Measurements from ENCODE around the gene LOXL1. TPM values are rescaled to one million over a fixed set of nuclear protein-coding genes. Genes with fewer than 3 reads are reported as not detected.
A peak's percentile ranks its signal among the peaks of the same experiment; 100 is the strongest.
"Not testable (repeated sequence)": the region's sequence is repeated elsewhere in the genome, so short reads cannot be mapped to it uniquely, and the experiment has no call there.

The LOXL1 gene
- total and polyA plus RNA-seq, 3 experiments from 2014 or later = 1.3 to 3.1 (median 1.5) TPM

- peaks cover 4 to 19% (median 16%) of the 10 kb centered on the region in 3 donors for H3K4me1 Mint-ChIP-seq
- not testable (repeated sequence) for H3K36me3 Mint-ChIP-seq; H3K27me3 ChIP-seq (ENCODE audit: insufficient read depth, low read length, poor library complexity, severe bottlenecking); H3K36me3 ChIP-seq (ENCODE audit: insufficient read depth, low read length); H3K27ac ChIP-seq (ENCODE audit: low read depth, low read length); H3K9me3 ChIP-seq (ENCODE audit: low read length); DNase-seq; H3K4me3 ChIP-seq (ENCODE audit: low read length); H3K27ac Mint-ChIP-seq; H3K4me1 ChIP-seq (ENCODE audit: insufficient read depth, low read length); H3K4me3 Mint-ChIP-seq; H3K9me3 Mint-ChIP-seq
- POLR2A ChIA-PET = interaction anchor here (1.2 kb wide), 1 partner anchor 20 kb away, joined by 3 read pairs; the partner anchor contains the start of gene PML
- CTCF ChIA-PET = interaction anchor here (0.7 to 3.2 kb wide), 12 partner anchors 8 to 348 kb away, joined by 3 to 34 read pairs (median 4); partner anchors contain the start of genes PML and STOML1
- peaks cover 26 to 28% of the 10 kb centered on the region in 2 donors for H3K27me3 Mint-ChIP-seq
Observed at GRCh38 chr15:73973683-73974200, 47.5 kb downstream of the LOXL1 start.

GRCh38 chr15:73975440-73976125, 49.3 kb downstream of the LOXL1 start:
- H3K27ac ChIP-seq (ENCODE audit: low read depth, low read length); H3K9me3 ChIP-seq (ENCODE audit: low read length); H3K36me3 Mint-ChIP-seq; POLR2A ChIA-PET; H3K36me3 ChIP-seq (ENCODE audit: insufficient read depth, low read length); H3K4me3 ChIP-seq (ENCODE audit: low read length); H3K4me3 Mint-ChIP-seq; H3K9me3 Mint-ChIP-seq; H3K27me3 ChIP-seq (ENCODE audit: insufficient read depth, low read length, poor library complexity, severe bottlenecking); H3K4me1 ChIP-seq (ENCODE audit: insufficient read depth, low read length); H3K27ac Mint-ChIP-seq: not testable (repeated sequence)
- Mint-ChIP-seq H3K4me1 (peaks cover 4 to 19% (median 16%) of the 10 kb centered on the region in 3 donors), H3K27me3 (peaks cover 25 to 32% of the 10 kb centered on the region in 2 donors)
- peak in 1 of 5 donors; percentile 56 for DNase-seq
- CTCF ChIA-PET = interaction anchor here (0.7 to 2.4 kb wide), 7 partner anchors 10 to 1050 kb away, joined by 3 to 16 read pairs (median 5); no protein-coding TSS in a partner anchor

GRCh38 chr15:73978896-73979295, 52.6 kb downstream of the LOXL1 start:
- Histone ChIP-seq H3K36me3 (ENCODE audit: insufficient read depth, low read length) (no peaks in the 10 kb centered on the region), H3K27me3 (ENCODE audit: insufficient read depth, low read length, poor library complexity, severe bottlenecking) (no peaks in the 10 kb centered on the region), H3K4me1 (ENCODE audit: insufficient read depth, low read length) (no peaks in the 10 kb centered on the region), H3K4me3 (ENCODE audit: low read length) (no peak overlapping the region), H3K27ac (ENCODE audit: low read depth, low read length) (no peak overlapping the region), H3K9me3 (ENCODE audit: low read length) (no peaks in the 10 kb centered on the region)
- H3K4me1 Mint-ChIP-seq = peaks cover 8 to 21% (median 15%) of the 10 kb centered on the region in 3 donors
- no peak for DNase-seq
- H3K36me3 Mint-ChIP-seq = peaks cover 0 to 2% (median 1%) of the 10 kb centered on the region in 3 donors
- H3K27ac Mint-ChIP-seq = peak overlapping the region in 1 of 8 donors; percentile 0
- POLR2A ChIA-PET = no interaction called here
- CTCF ChIA-PET = interaction anchor here (1.3 kb wide), 1 partner anchor 10 kb away, joined by 4 read pairs; no protein-coding TSS in a partner anchor
- peaks cover 25 to 32% of the 10 kb centered on the region in 2 donors for H3K27me3 Mint-ChIP-seq
- H3K9me3 Mint-ChIP-seq = peaks cover 0 to 3% (median 0%) of the 10 kb centered on the region in 5 donors
- no peak overlapping the region for H3K4me3 Mint-ChIP-seq

GRCh38 chr15:73979636-73980035, 53.4 kb downstream of the LOXL1 start:
- Histone ChIP-seq H3K9me3 (ENCODE audit: low read length) (no peaks in the 10 kb centered on the region), H3K27me3 (ENCODE audit: insufficient read depth, low read length, poor library complexity, severe bottlenecking) (no peaks in the 10 kb centered on the region), H3K4me1 (ENCODE audit: insufficient read depth, low read length) (no peaks in the 10 kb centered on the region), H3K36me3 (ENCODE audit: insufficient read depth, low read length) (no peaks in the 10 kb centered on the region), H3K27ac (ENCODE audit: low read depth, low read length) (no peak overlapping the region), H3K4me3 (ENCODE audit: low read length) (no peak overlapping the region)
- H3K4me1 Mint-ChIP-seq = peaks cover 8 to 16% (median 10%) of the 10 kb centered on the region in 3 donors
- no peak overlapping the region for H3K4me3 Mint-ChIP-seq
- POLR2A ChIA-PET = no interaction called here
- CTCF ChIA-PET = no interaction called here
- no peak overlapping the region for H3K27ac Mint-ChIP-seq
- peaks cover 0 to 3% (median 0%) of the 10 kb centered on the region in 5 donors for H3K9me3 Mint-ChIP-seq
- DNase-seq = no peak
- peaks cover 0 to 8% (median 6%) of the 10 kb centered on the region in 3 donors for H3K36me3 Mint-ChIP-seq
- peaks cover 20 to 25% of the 10 kb centered on the region in 2 donors for H3K27me3 Mint-ChIP-seq

GRCh38 chr15:73981761-73982221, 55.5 kb downstream of the LOXL1 start:
- no peak overlapping the region for H3K4me3 Mint-ChIP-seq
- Histone ChIP-seq H3K27ac (ENCODE audit: low read depth, low read length) (no peak overlapping the region), H3K36me3 (ENCODE audit: insufficient read depth, low read length) (no peaks in the 10 kb centered on the region), H3K27me3 (ENCODE audit: insufficient read depth, low read length, poor library complexity, severe bottlenecking) (no peaks in the 10 kb centered on the region), H3K4me3 (ENCODE audit: low read length) (no peak overlapping the region), H3K9me3 (ENCODE audit: low read length) (no peaks in the 10 kb centered on the region), H3K4me1 (ENCODE audit: insufficient read depth, low read length) (no peaks in the 10 kb centered on the region)
- ChIA-PET CTCF (interaction anchor here (0.9 to 1.8 kb wide), 2 partner anchors 9 to 23 kb away, joined by 3 to 7 read pairs; no protein-coding TSS in a partner anchor), POLR2A (no interaction called here)
- peaks cover 2 to 7% of the 10 kb centered on the region in 2 donors for H3K27me3 Mint-ChIP-seq
- H3K4me1 Mint-ChIP-seq = peaks cover 6 to 8% (median 6%) of the 10 kb centered on the region in 3 donors
- H3K36me3 Mint-ChIP-seq = peaks cover 0 to 15% (median 7%) of the 10 kb centered on the region in 3 donors
- peak overlapping the region in 3 of 8 donors; percentile 55 to 85 (median 75) for H3K27ac Mint-ChIP-seq
- DNase-seq = no peak
- no peaks in the 10 kb centered on the region for H3K9me3 Mint-ChIP-seq

- POLR2A ChIA-PET = no interaction called here
- peaks cover 6 to 8% (median 6%) of the 10 kb centered on the region in 3 donors for H3K4me1 Mint-ChIP-seq
Observed at GRCh38 chr15:73982222-73982962, 56.1 kb downstream of the LOXL1 start.

GRCh38 chr15:73983211-73983727, 57.0 kb downstream of the LOXL1 start:
- CTCF ChIA-PET = interaction anchor here (0.8 to 1.8 kb wide), 3 partner anchors 9 to 18 kb away, joined by 3 to 7 read pairs (median 4); partner anchors contain the start of gene STOML1

More at GRCh38 chr15:73982222-73982962, 56.1 kb downstream of the LOXL1 start:
- Mint-ChIP-seq H3K4me3 (peak overlapping the region in 1 of 7 donors; percentile 51), H3K27ac (peak overlapping the region in 3 of 8 donors; percentile 55 to 91 (median 75)), H3K9me3 (no peaks in the 10 kb centered on the region), H3K27me3 (peaks cover 2 to 7% of the 10 kb centered on the region in 2 donors), H3K36me3 (peaks cover 0 to 20% (median 13%) of the 10 kb centered on the region in 3 donors)
- Histone ChIP-seq H3K4me1 (ENCODE audit: insufficient read depth, low read length) (no peaks in the 10 kb centered on the region), H3K36me3 (ENCODE audit: insufficient read depth, low read length) (no peaks in the 10 kb centered on the region), H3K4me3 (ENCODE audit: low read length) (no peak overlapping the region), H3K27me3 (ENCODE audit: insufficient read depth, low read length, poor library complexity, severe bottlenecking) (no peaks in the 10 kb centered on the region), H3K27ac (ENCODE audit: low read depth, low read length) (no peak overlapping the region), H3K9me3 (ENCODE audit: low read length) (no peaks in the 10 kb centered on the region)
- CTCF ChIA-PET = interaction anchor here (1.8 kb wide), 1 partner anchor 9 kb away, joined by 7 read pairs; no protein-coding TSS in a partner anchor
- peak in 1 of 5 donors; percentile 32 for DNase-seq

More at GRCh38 chr15:73983211-73983727, 57.0 kb downstream of the LOXL1 start:
- Histone ChIP-seq H3K36me3 (ENCODE audit: insufficient read depth, low read length) (no peaks in the 10 kb centered on the region), H3K4me1 (ENCODE audit: insufficient read depth, low read length) (no peaks in the 10 kb centered on the region), H3K4me3 (ENCODE audit: low read length) (no peak overlapping the region), H3K27ac (ENCODE audit: low read depth, low read length) (no peak overlapping the region), H3K9me3 (ENCODE audit: low read length) (no peaks in the 10 kb centered on the region), H3K27me3 (ENCODE audit: insufficient read depth, low read length, poor library complexity, severe bottlenecking) (no peaks in the 10 kb centered on the region)
- Mint-ChIP-seq H3K27ac (no peak overlapping the region), H3K4me3 (no peak overlapping the region), H3K36me3 (peaks cover 0 to 27% (median 13%) of the 10 kb centered on the region in 3 donors), H3K4me1 (peaks cover 6 to 8% (median 6%) of the 10 kb centered on the region in 3 donors), H3K9me3 (no peaks in the 10 kb centered on the region), H3K27me3 (peaks cover 0 to 3% of the 10 kb centered on the region in 2 donors)
- POLR2A ChIA-PET = no interaction called here
- DNase-seq = no peak
